CD14-positive monocyte (primary cell): Measurements from ENCODE around the gene BLOC1S2. TPM values are rescaled to one million over a fixed set of nuclear protein-coding genes. Genes with fewer than 3 reads are reported as not detected.

Experiments
- DNase-seq, 3 donors: peaks; one replicate each; pipeline ENCODE4 v3.0.0-alpha.2; 2011 to 2022
- H2AFZ ChIP-seq: 2 replicates; pipeline ENCODE4 v1.6.0; 2012; ENCODE audit warnings: mild to moderate bottlenecking, low read depth, low read length, inconsistent platforms; ENCODE audit not compliant: insufficient read depth, poor library complexity, severe bottlenecking
- H3K27ac ChIP-seq, 2 donors: 1 replicate in 1 of 2; 2 replicates in 1 of 2; pipeline ENCODE4 v1.5.1; 2012 to 2013; ENCODE audit warnings: low read length in 2 of 2, control low read depth in 1 of 2, inconsistent platforms in 1 of 2, low read depth in 1 of 2, mild to moderate bottlenecking in 1 of 2
- H3K27me3 ChIP-seq, 2 donors: one replicate each; pipeline versions ENCODE4 v1.6.0 to v1.6.1; 2011 to 2013; ENCODE audit warnings: low read length in 2 of 2; ENCODE audit not compliant: control insufficient read depth in 2 of 2, insufficient read depth in 2 of 2
- H3K36me3 ChIP-seq, 2 donors: replicated peaks in 1 of 2; 1 replicate in 1 of 2; 2 replicates in 1 of 2; pipeline versions ENCODE4 v1.5.1 to v1.6.1; 2012 to 2013; ENCODE audit warnings: low read length in 2 of 2, control low read depth in 1 of 2, inconsistent platforms in 1 of 2, mild to moderate bottlenecking in 1 of 2; ENCODE audit not compliant: insufficient read depth in 2 of 2, control insufficient read depth in 1 of 2
- H3K4me1 ChIP-seq, 2 donors: 1 replicate in 1 of 2; 2 replicates in 1 of 2; pipeline versions ENCODE4 v1.5.1 to v1.6.1; 2012 to 2013; ENCODE audit warnings: low read length in 2 of 2, control low read depth in 1 of 2, inconsistent platforms in 1 of 2, mild to moderate bottlenecking in 1 of 2, moderate library complexity in 1 of 2; ENCODE audit not compliant: insufficient read depth in 2 of 2, control insufficient read depth in 1 of 2
- H3K4me2 ChIP-seq: replicated peaks from 2 replicates; pipeline ENCODE3; 2012; ENCODE audit warnings: low read length, moderate library complexity, mild to moderate bottlenecking; ENCODE audit not compliant: poor library complexity, severe bottlenecking; ENCODE audit errors: extremely low read depth
- H3K4me3 ChIP-seq, 3 experiments: fragments of 200-600 bp in 1 of 3; sonication (generic) in 1 of 3; replicated peaks in 1 of 3; 1 replicate in 2 of 3; 2 replicates in 1 of 3; pipeline ENCODE4 v1.5.1; 2011 to 2013; ENCODE audit warnings: low read length in 3 of 3, mild to moderate bottlenecking in 3 of 3, control low read depth in 2 of 3, low read depth in 2 of 3, inconsistent platforms in 1 of 3, moderate library complexity in 1 of 3
- H3K79me2 ChIP-seq: 2 replicates; pipeline ENCODE4 v1.6.0; 2012; ENCODE audit warnings: mild to moderate bottlenecking, control low read depth, inconsistent platforms, low read length, moderate library complexity; ENCODE audit not compliant: insufficient read depth
- H3K9ac ChIP-seq: 2 replicates; pipeline ENCODE4 v1.6.0; 2017; ENCODE audit warnings: low read length, mild to moderate bottlenecking; ENCODE audit not compliant: insufficient read depth, poor library complexity, severe bottlenecking
- H3K9me3 ChIP-seq, 2 donors: replicated peaks in 1 of 2; 1 replicate in 1 of 2; 2 replicates in 1 of 2; pipeline versions ENCODE4 v1.5.1 to v1.6.1; 2012 to 2013; ENCODE audit warnings: low read length in 2 of 2, control low read depth in 1 of 2; ENCODE audit not compliant: control insufficient read depth in 1 of 2, insufficient read depth in 1 of 2
- H4K20me1 ChIP-seq: 2 replicates; pipeline ENCODE4 v1.6.0; 2012; ENCODE audit warnings: mild to moderate bottlenecking, low read length, control low read depth, moderate library complexity; ENCODE audit not compliant: insufficient read depth
- H3K27ac Mint-ChIP-seq, 7 donors: one replicate each; pipeline ENCODE4 v1.8.0; 2020; ENCODE audit warnings: mild to moderate bottlenecking in 7 of 7, mixed read lengths in 7 of 7, moderate library complexity in 6 of 7, inconsistent platforms in 2 of 7
- H3K27me3 Mint-ChIP-seq, 3 donors: one replicate each; pipeline ENCODE4 v1.8.0; 2021 to 2022; ENCODE audit warnings: low read depth in 3 of 3, mild to moderate bottlenecking in 3 of 3, mixed read lengths in 3 of 3, moderate library complexity in 3 of 3, inconsistent platforms in 1 of 3
- H3K36me3 Mint-ChIP-seq, 2 donors: one replicate each; pipeline ENCODE4 v1.8.0; 2020; ENCODE audit warnings: mixed read lengths in 2 of 2, inconsistent platforms in 1 of 2, mild to moderate bottlenecking in 1 of 2
- H3K4me1 Mint-ChIP-seq: one replicate; pipeline ENCODE4 v1.8.0; 2020; ENCODE audit warnings: mild to moderate bottlenecking, mixed read lengths
- H3K4me3 Mint-ChIP-seq, 2 donors: one replicate each; pipeline ENCODE4 v1.8.0; 2020; ENCODE audit warnings: mild to moderate bottlenecking in 2 of 2, mixed read lengths in 2 of 2, moderate library complexity in 1 of 2
- H3K9me3 Mint-ChIP-seq, 7 donors: one replicate each; pipeline ENCODE4 v1.8.0; 2020 to 2022; ENCODE audit warnings: mixed read lengths in 7 of 7, mild to moderate bottlenecking in 6 of 7, moderate library complexity in 6 of 7, inconsistent platforms in 2 of 7
- CTCF ChIP-seq: fragments of 200-600 bp; IDR thresholded peaks from one replicate; pipeline ENCODE4 v1.8.0; 2022; ENCODE audit warnings: antibody characterized with exemption, mild to moderate bottlenecking
- WGBS: methylation state at CpG from one replicate; pipeline ENCODE4 v1.1.5; 2013; ENCODE audit warnings: missing lambda C conversion rate; ENCODE audit not compliant: insufficient coverage; 5-methylcytosine and 5-hydroxymethylcytosine counted together
- intact Hi-C, 2 donors: fragments of 100-400 bp; cut with micrococcal nuclease; formaldehyde crosslinking; loops; one replicate each; pipeline versions ENCODE4 v1.15.0 to v1.15.1; 2023
- polyA plus RNA-seq, 3 donors: library from polyadenylated mRNA; depleted of rRNA in 1 of 3; unstranded in 2 of 3; stranded (reverse) in 1 of 3; fragments of 300-500 nt in 2 of 3; fragments of >200 nt in 1 of 3; fragmentation: Illumina TruSeq in 2 of 3; gene quantifications; 1 replicate in 2 of 3; 2 replicates in 1 of 3; pipeline ENCODE4 v1.2.3, GENCODE V29; 2012 to 2021

Gene BLOC1S2
- polyA plus RNA-seq, 3 donors = 37.9 to 142 (median 111) TPM

DNA sequence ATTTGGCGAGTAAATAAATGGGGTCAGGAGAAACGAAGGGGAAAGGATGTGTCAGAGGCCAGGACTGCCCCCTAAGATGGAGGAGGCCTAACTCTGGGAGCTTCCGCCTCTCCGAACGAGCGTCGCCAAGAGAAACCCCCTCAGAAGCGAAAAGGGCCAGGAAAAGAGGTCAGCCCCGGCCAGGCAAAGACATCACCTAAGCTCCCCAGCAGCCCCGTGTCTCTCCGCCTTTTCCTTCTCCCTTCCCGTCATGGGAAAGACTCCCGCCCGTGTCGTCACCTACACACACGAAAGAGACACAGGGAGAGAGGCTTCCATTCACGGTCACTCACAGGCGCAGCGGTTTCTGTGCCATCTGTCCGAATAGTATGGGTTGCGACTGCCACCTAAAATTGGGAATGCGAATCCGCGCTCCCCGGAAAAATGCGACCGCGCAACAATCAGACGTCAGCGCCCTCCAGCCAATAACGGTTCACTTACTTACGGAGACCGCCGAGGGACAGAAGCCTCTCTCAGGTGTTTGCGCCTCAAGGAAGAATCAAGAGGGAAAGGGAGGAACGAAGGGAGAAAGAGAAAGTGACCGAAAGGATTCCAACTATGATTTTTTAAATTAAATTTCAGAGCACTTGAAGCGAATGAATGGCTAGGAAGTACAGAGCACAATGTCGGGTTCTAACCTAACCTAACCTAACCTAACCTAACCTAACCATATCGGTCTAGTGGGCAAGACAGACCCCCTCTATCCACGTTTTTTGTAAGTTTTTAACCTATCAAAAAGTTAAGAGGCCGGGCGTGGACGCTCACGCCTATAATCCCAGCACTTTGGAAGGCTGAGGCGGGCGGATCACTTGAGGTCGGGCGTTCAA lies 19.0 kb downstream of the BLOC1S2 start, which contains the start of gene CWF19L1:
Gene CWF19L1 (minus strand): TSS at position 400 of the 866 bp plus-strand sequence. CDS start 45 bp downstream, at position 355.
- Histone ChIP-seq H2AFZ (peak within 1 kb of the TSS; percentile 86), H3K9me3 (no peaks in the 10 kb centered on the region), H4K20me1 (no peaks in the 10 kb centered on the region), H3K79me2 (peaks cover 54% of the 10 kb centered on the region), H3K27me3 (no peaks in the 10 kb centered on the region), H3K4me1 (peaks cover 16 to 18% of the 10 kb centered on the region in 2 donors), H3K4me3 (peak within 1 kb of the TSS; percentile 78 to 96 (median 87)), H3K27ac (peak within 1 kb of the TSS; percentile 77 to 93), H3K36me3 (peaks cover under 1 to 3% of the 10 kb centered on the region in 2 donors), H3K4me2 (peak within 1 kb of the TSS; percentile 89), H3K9ac (peak within 1 kb of the TSS; percentile 81)
- Mint-ChIP-seq H3K4me1 (peaks cover 20% of the 10 kb centered on the region), H3K9me3 (no peaks in the 10 kb centered on the region), H3K27me3 (peaks cover 0 to 5% (median 0%) of the 10 kb centered on the region in 3 donors), H3K36me3 (peaks cover 7 to 21% of the 10 kb centered on the region in 2 donors), H3K4me3 (peak within 1 kb of the TSS; percentile 98 to 99), H3K27ac (peak within 1 kb of the TSS; percentile 96 to 99 (median 98))
- WGBS = 1% methylated on average over 31 of the region's 49 CpGs
- TF ChIP-seq CTCF = no peak
- peak; percentile 54 to 72 (median 61) for DNase-seq
- intact Hi-C loops = loop anchor here in 1 of 2 donors (10.0 kb wide), 1 partner anchor 83 kb away; the partner anchor contains the start of gene ERLIN1

GRCh38 chr10:100265821-100266485 lies 20.5 kb downstream of the BLOC1S2 start:
- TF ChIP-seq CTCF = no peak
- Histone ChIP-seq H3K9ac (no peak overlapping the region), H3K9me3 (no peaks in the 10 kb centered on the region), H3K79me2 (peaks cover 66% of the 10 kb centered on the region), H3K36me3 (peaks cover 15% of the 10 kb centered on the region in 2 donors), H3K4me3 (peak overlapping the region in 1 of 3 experiments; percentile 96), H3K27me3 (no peaks in the 10 kb centered on the region), H4K20me1 (no peaks in the 10 kb centered on the region), H3K27ac (peak overlapping the region in 1 of 2 donors; percentile 77), H3K4me1 (peaks cover 16 to 18% of the 10 kb centered on the region in 2 donors), H3K4me2 (peak overlapping the region; percentile 89), H2AFZ (no peak overlapping the region)
- Mint-ChIP-seq H3K4me1 (peaks cover 20% of the 10 kb centered on the region), H3K27me3 (peaks cover 0 to 4% (median 0%) of the 10 kb centered on the region in 3 donors), H3K27ac (peak overlapping the region in 4 of 7 donors; percentile 7 to 76 (median 64)), H3K4me3 (peak overlapping the region in 1 of 2 donors; percentile 98), H3K9me3 (no peaks in the 10 kb centered on the region), H3K36me3 (peaks cover 19 to 30% of the 10 kb centered on the region in 2 donors)
- intact Hi-C loops = loop anchor here in 1 of 2 donors (10.0 kb wide), 1 partner anchor 81 kb away; the partner anchor contains the start of gene ERLIN1
- 83% methylated on average over 12 of the region's 15 CpGs for WGBS
- DNase-seq = peak in 1 of 3 donors; percentile 19
